ENCODE measurements around the gene GNG4.
"Not testable (repeated sequence)": the region's sequence is repeated elsewhere in the genome, so short reads cannot be mapped to it uniquely, and the experiment has no call there.

GNG4 gene

GRCh38 chr1:235557495-235557894, 92.1 kb downstream of the GNG4 start:
- Histone ChIP-seq H3K27me3 (ENCODE audit: control insufficient read depth in 1 of 2, insufficient read depth in 2 of 2, low read length in 2 of 2) (no peaks in the 10 kb centered on the region), H3K4me3 (ENCODE audit: low read length in 2 of 2) (no peak overlapping the region), H3K36me3 (ENCODE audit: control insufficient read depth in 2 of 2, insufficient read depth in 2 of 2, low read length in 2 of 2) (no peaks in the 10 kb centered on the region), H3K27ac (ENCODE audit: low read length) (no peak overlapping the region), H3K4me1 (ENCODE audit: control insufficient read depth, insufficient read depth, low read length) (no peaks in the 10 kb centered on the region), H3K9me3 (ENCODE audit: control insufficient read depth in 2 of 2, low read length in 2 of 2) (no peaks in the 10 kb centered on the region), H3K9ac (ENCODE audit: low read length in 2 of 2) (no peak overlapping the region)

DNA sequence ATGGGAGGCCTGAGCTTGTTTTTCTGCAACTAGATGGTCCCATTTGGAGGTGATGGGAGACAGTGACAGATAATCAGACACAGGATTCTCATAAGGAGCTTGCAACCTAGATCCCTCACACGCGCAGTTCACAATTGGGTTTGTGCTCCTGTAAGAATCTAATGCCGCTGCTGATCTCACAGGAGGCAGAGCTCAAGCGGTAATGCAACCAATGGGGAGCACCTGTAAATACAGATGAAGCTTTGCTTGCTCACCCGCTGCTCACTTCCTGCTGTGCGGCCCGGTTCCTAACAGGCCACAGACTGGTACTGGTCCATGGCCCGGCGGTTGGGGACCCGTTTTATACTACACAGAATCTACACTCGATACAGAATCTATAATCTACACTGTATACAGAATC, 92.8 kb downstream of the GNG4 start:
- H3K4me1 ChIP-seq (ENCODE audit: control insufficient read depth, insufficient read depth, low read length), result no peaks in the 10 kb centered on the region

GRCh38 chr1:235553112-235553551, 96.5 kb downstream of the GNG4 start:
- H3K27ac ChIP-seq (ENCODE audit: low read length), result no peak overlapping the region
- no peaks in the 10 kb centered on the region for H3K27me3 ChIP-seq (ENCODE audit: control insufficient read depth in 1 of 2, insufficient read depth in 2 of 2, low read length in 2 of 2)
- H3K9me3 ChIP-seq (ENCODE audit: control insufficient read depth in 2 of 2, low read length in 2 of 2), result no peaks in the 10 kb centered on the region
- H3K4me3 ChIP-seq (ENCODE audit: low read length in 2 of 2), result no peak overlapping the region
- H3K4me1 ChIP-seq (ENCODE audit: control insufficient read depth, insufficient read depth, low read length), result no peaks in the 10 kb centered on the region
- H3K9ac ChIP-seq (ENCODE audit: low read length in 2 of 2), result no peak overlapping the region
- no peaks in the 10 kb centered on the region for H3K36me3 ChIP-seq (ENCODE audit: control insufficient read depth in 2 of 2, insufficient read depth in 2 of 2, low read length in 2 of 2)

More for the DNA sequence above, 92.8 kb downstream of the GNG4 start:
- no peak overlapping the region for H3K9ac ChIP-seq (ENCODE audit: low read length in 2 of 2)
- H3K36me3 ChIP-seq (ENCODE audit: control insufficient read depth in 2 of 2, insufficient read depth in 2 of 2, low read length in 2 of 2), result no peaks in the 10 kb centered on the region
- no peaks in the 10 kb centered on the region for H3K9me3 ChIP-seq (ENCODE audit: control insufficient read depth in 2 of 2, low read length in 2 of 2)
- no peak overlapping the region for H3K4me3 ChIP-seq (ENCODE audit: low read length in 2 of 2)
- H3K27me3 ChIP-seq (ENCODE audit: control insufficient read depth in 1 of 2, insufficient read depth in 2 of 2, low read length in 2 of 2), result no peaks in the 10 kb centered on the region
- H3K27ac ChIP-seq (ENCODE audit: low read length), result no peak overlapping the region

GRCh38 chr1:235552146-235552716, 97.4 kb downstream of the GNG4 start:
- no peak overlapping the region for H3K9ac ChIP-seq (ENCODE audit: low read length in 2 of 2)
- no peaks in the 10 kb centered on the region for H3K9me3 ChIP-seq (ENCODE audit: control insufficient read depth in 2 of 2, low read length in 2 of 2)
- no peaks in the 10 kb centered on the region for H3K36me3 ChIP-seq (ENCODE audit: control insufficient read depth in 2 of 2, insufficient read depth in 2 of 2, low read length in 2 of 2)
- H3K27me3 ChIP-seq (ENCODE audit: control insufficient read depth in 1 of 2, insufficient read depth in 2 of 2, low read length in 2 of 2), result no peaks in the 10 kb centered on the region
- H3K27ac ChIP-seq (ENCODE audit: low read length), result no peak overlapping the region
- no peaks in the 10 kb centered on the region for H3K4me1 ChIP-seq (ENCODE audit: control insufficient read depth, insufficient read depth, low read length)
- no peak overlapping the region for H3K4me3 ChIP-seq (ENCODE audit: low read length in 2 of 2)

GRCh38 chr1:235549351-235550139, 100.0 kb downstream of the GNG4 start:
- no peaks in the 10 kb centered on the region for H3K36me3 ChIP-seq (ENCODE audit: control insufficient read depth in 2 of 2, insufficient read depth in 2 of 2, low read length in 2 of 2)
- H3K27me3 ChIP-seq (ENCODE audit: control insufficient read depth in 1 of 2, insufficient read depth in 2 of 2, low read length in 2 of 2), result no peaks in the 10 kb centered on the region
- H3K9ac ChIP-seq (ENCODE audit: low read length in 2 of 2), result no peak overlapping the region
- no peak overlapping the region for H3K4me3 ChIP-seq (ENCODE audit: low read length in 2 of 2)
- no peaks in the 10 kb centered on the region for H3K9me3 ChIP-seq (ENCODE audit: control insufficient read depth in 2 of 2, low read length in 2 of 2)
- no peaks in the 10 kb centered on the region for H3K4me1 ChIP-seq (ENCODE audit: control insufficient read depth, insufficient read depth, low read length)
- H3K27ac ChIP-seq (ENCODE audit: low read length), result no peak overlapping the region

DNA sequence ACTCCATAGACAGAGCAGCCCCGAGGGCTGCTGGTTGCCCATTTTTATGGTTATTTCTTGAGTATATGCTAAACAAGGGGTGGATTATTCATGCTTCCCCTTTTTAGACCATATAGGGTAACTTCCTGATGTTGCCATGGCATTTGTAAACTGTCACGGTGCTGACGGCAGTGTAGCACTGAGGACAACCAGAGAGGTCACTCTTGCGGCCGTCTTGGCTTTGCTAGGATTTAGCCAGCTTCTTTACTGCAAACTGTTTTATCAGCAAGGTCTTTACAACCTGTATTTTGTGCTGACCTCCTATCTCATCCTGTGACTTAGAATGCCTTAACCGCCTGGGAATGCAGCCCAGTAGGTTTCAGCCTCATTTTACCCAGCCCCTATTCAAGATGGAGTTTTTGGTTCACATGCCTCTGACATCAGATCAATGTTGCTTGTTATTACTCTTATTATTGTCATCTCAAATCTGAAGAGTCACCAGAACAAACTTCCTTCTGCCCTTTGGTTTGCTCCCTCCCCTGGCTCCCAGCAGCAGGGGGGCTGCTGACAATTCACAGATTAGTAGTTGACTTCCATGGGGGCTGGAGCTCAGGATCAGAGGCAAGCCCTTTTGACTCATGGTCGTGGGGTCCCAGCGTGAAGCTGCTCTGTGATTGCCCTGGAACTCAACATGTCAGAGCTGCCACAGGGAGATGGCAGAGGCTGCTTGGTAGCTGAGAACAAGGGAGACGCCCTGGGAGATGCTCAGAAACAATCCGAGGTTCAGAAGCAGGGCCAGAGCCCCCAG, 103.0 kb downstream of the GNG4 start:
- H3K36me3 ChIP-seq (ENCODE audit: control insufficient read depth in 2 of 2, insufficient read depth in 2 of 2, low read length in 2 of 2); H3K27ac ChIP-seq (ENCODE audit: low read length); H3K27me3 ChIP-seq (ENCODE audit: control insufficient read depth in 1 of 2, insufficient read depth in 2 of 2, low read length in 2 of 2); H3K4me3 ChIP-seq (ENCODE audit: low read length in 2 of 2); H3K4me1 ChIP-seq (ENCODE audit: control insufficient read depth, insufficient read depth, low read length); H3K9ac ChIP-seq (ENCODE audit: low read length in 2 of 2); H3K9me3 ChIP-seq (ENCODE audit: control insufficient read depth in 2 of 2, low read length in 2 of 2): not testable (repeated sequence)

DNA sequence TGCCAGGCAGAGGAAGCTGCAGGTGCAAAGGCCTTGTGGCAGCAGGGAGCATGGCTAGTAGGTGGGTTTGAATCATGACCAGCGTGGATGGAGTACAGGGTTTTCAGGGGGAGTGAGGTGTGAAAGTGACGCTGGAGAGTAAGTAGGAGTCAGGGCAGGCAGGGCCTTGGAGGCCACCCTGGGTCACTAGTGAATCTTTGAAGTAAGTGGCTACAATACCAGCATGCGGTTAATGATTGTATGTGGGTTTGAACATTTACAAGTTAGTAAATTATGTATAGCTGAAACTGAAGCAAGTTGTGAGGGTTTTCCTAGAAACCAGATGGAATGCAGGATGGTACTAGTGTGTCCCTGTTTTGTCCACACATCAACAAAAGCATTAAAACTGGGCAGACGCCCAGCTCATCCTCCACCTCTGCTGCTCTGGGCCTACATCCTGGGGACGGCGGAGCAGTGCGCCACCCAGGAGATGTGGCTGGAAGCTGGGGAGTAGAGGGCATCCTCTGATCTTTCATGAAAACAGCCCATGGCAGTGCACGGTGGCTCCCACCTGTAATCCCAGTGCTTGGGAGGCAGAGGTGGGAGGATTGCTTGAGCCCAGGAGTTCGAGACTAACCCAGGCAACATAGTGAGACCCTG, 104.2 kb downstream of the GNG4 start:
- H3K4me3 ChIP-seq (ENCODE audit: low read length in 2 of 2), result no peak overlapping the region
- no peaks in the 10 kb centered on the region for H3K36me3 ChIP-seq (ENCODE audit: control insufficient read depth in 2 of 2, insufficient read depth in 2 of 2, low read length in 2 of 2)
- no peaks in the 10 kb centered on the region for H3K4me1 ChIP-seq (ENCODE audit: control insufficient read depth, insufficient read depth, low read length)
- H3K27me3 ChIP-seq (ENCODE audit: control insufficient read depth in 1 of 2, insufficient read depth in 2 of 2, low read length in 2 of 2), result no peaks in the 10 kb centered on the region
- H3K27ac ChIP-seq (ENCODE audit: low read length), result no peak overlapping the region
- no peak overlapping the region for H3K9ac ChIP-seq (ENCODE audit: low read length in 2 of 2)
- no peaks in the 10 kb centered on the region for H3K9me3 ChIP-seq (ENCODE audit: control insufficient read depth in 2 of 2, low read length in 2 of 2)

DNA sequence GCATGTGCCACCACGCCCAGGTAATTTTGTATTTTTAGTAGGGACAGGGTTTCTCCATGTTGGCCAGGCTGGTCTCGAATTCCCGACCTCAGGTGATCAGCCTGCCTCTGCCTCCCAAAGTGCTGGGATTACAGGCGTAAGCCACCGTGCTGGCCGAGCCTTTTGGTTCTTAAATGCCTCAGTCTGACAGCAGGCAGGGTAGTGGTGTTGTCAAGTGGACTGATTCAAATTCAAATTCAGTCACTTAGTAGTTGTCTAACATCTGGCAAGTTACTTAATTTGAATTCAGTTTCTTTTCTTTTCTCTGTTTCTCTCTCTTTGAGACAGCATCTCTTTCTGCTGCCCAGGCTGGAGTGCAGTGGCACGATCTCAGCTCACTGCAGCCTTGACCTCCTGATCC, 106.7 kb downstream of the GNG4 start:
- not testable (repeated sequence) for H3K27me3 ChIP-seq (ENCODE audit: control insufficient read depth in 1 of 2, insufficient read depth in 2 of 2, low read length in 2 of 2); H3K4me3 ChIP-seq (ENCODE audit: low read length in 2 of 2); H3K27ac ChIP-seq (ENCODE audit: low read length); H3K4me1 ChIP-seq (ENCODE audit: control insufficient read depth, insufficient read depth, low read length); H3K9ac ChIP-seq (ENCODE audit: low read length in 2 of 2); H3K9me3 ChIP-seq (ENCODE audit: control insufficient read depth in 2 of 2, low read length in 2 of 2); H3K36me3 ChIP-seq (ENCODE audit: control insufficient read depth in 2 of 2, insufficient read depth in 2 of 2, low read length in 2 of 2)

- no peak overlapping the region for H3K4me3 ChIP-seq (ENCODE audit: low read length in 2 of 2)
- no peak overlapping the region for H3K9ac ChIP-seq (ENCODE audit: low read length in 2 of 2)
- H3K4me1 ChIP-seq (ENCODE audit: control insufficient read depth, insufficient read depth, low read length), result no peaks in the 10 kb centered on the region
- no peak overlapping the region for H3K27ac ChIP-seq (ENCODE audit: low read length)
- H3K9me3 ChIP-seq (ENCODE audit: control insufficient read depth in 2 of 2, low read length in 2 of 2), result peaks cover 0 to 6% of the 10 kb centered on the region in 2 donors
- H3K36me3 ChIP-seq (ENCODE audit: control insufficient read depth in 2 of 2, insufficient read depth in 2 of 2, low read length in 2 of 2), result no peaks in the 10 kb centered on the region
- H3K27me3 ChIP-seq (ENCODE audit: control insufficient read depth in 1 of 2, insufficient read depth in 2 of 2, low read length in 2 of 2), result no peaks in the 10 kb centered on the region
These were observed 116.0 kb downstream of the GNG4 start for GRCh38 chr1:235533476-235534168.

- H3K4me1 ChIP-seq (ENCODE audit: control insufficient read depth, insufficient read depth, low read length), result no peaks in the 10 kb centered on the region
- H3K27ac ChIP-seq (ENCODE audit: low read length), result no peak overlapping the region
- no peak overlapping the region for H3K4me3 ChIP-seq (ENCODE audit: low read length in 2 of 2)
- peaks cover 0 to 6% of the 10 kb centered on the region in 2 donors for H3K9me3 ChIP-seq (ENCODE audit: control insufficient read depth in 2 of 2, low read length in 2 of 2)
- H3K36me3 ChIP-seq (ENCODE audit: control insufficient read depth in 2 of 2, insufficient read depth in 2 of 2, low read length in 2 of 2), result no peaks in the 10 kb centered on the region
- no peak overlapping the region for H3K9ac ChIP-seq (ENCODE audit: low read length in 2 of 2)
- H3K27me3 ChIP-seq (ENCODE audit: control insufficient read depth in 1 of 2, insufficient read depth in 2 of 2, low read length in 2 of 2), result no peaks in the 10 kb centered on the region
These were observed 117.2 kb downstream of the GNG4 start for GRCh38 chr1:235532360-235532759.

Measured in stomach smooth muscle (tissue), 2 donors.